Epidermal melanocyte (primary cell): Measurements from ENCODE around the gene ARHGEF10L.

Experiments used
- DNase-seq: peaks from one replicate; pipeline ENCODE4 v3.0.0; 2011; ENCODE audit warnings: low spot score; ENCODE audit not compliant: insufficient read length

The ARHGEF10L gene

GRCh38 chr1:17567582-17567981, 28.1 kb downstream of the ARHGEF10L start:
- DNase-seq = no peak

GRCh38 chr1:17568014-17568900, 28.8 kb downstream of the ARHGEF10L start:
- no peak for DNase-seq

DNA sequence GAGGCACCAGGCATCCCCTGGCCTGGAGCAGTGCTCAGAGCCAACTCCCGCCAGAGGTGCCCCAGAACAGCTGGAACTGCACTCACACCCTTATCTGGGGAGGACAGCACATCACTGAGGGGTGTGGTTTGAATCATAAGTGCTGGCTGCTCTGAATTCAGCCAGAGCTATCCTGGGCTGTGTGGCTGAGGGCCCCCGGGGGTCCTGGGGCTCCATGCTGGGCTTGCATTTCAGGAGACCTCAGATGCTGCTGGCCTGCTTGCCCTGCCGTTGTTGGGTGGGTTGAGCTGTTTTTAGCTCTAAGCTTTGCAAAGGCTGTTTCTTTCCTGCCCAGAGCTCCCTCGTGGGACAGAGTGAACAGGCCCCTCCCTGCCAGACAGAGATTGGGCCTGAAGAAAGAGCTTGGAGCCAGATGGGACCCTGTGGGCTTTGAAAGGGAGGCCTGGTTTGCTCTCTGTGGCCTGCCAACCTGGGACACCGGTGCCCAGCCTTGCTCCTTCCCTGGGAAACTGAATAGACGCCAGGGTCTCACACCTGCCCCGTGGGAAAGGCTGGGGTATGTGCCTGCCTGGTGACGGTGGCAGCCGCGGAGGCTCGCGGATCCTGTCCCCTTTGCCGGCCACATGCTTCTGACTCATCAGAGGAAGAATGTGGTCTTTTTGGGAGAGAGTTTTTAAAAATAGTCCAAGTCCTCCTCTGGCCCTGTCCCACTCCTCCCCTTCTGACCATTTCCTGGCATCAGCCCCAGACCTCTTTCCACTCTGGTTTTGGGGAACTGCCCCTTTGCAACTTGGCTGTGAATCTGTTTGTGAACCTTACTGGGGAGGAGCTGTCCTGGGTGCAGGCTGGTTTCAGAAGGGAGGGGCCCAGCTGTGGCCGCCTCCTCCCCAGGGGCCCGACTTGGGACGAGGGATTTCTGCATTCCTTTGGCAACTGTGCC, 30.0 kb downstream of the ARHGEF10L start:
- DNase-seq = peak; percentile 72

DNA sequence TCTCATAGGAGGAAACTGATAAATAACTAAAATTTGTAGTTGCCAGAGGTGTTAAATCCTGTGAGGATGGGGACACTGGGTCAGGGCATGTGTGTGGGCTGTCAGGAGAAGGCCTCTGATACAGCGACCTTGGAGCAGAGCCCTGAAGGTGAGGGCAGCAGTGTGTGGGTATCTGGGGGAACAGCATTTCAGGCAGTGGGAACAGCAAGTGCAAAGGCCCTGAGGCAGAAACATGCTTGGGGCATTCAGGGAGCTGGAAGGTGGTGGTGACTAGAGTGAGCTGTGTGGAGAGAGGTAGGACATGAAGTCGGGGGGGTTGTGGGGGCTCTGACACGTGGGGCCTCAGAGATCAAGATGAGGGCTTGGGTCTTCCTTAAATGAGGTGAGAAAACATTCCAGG, 30.7 kb downstream of the ARHGEF10L start:
- no peak for DNase-seq

DNA sequence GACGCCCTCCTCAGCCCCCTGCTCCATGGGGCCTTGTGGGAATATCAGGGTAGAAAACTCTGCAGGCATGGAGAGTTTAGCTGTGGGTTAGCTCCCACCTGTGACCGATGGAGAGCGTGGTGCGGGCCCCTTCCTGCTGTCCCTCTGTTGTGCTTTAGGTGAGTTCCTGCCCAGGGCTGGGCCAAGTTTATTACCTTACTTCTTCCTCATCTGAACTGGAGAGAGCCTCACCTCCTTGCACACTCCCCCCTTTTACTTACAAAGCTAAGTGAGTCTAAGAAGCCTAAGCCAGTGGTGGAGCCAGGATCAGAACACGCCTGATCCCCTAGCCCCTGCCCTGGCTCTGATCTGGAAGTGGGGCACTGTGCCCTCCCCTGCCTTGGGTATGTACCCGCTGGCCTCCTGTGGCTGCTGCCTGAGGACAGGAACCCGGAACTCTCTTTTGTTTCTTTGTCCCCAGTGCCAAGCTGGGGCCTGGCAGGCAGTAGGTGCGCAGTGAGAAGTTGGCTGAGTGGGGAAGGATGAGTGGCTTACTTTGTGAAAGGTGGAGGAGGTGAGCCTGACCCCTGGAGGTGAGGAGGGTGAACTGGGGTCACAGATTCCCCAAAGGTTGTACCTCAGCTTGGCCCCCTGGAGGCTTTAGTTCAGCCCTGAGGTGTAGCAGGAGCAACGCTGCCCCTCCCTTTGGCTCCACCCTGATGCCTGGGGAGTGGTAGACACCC, 32.9 kb downstream of the ARHGEF10L start:
- DNase-seq = no peak

GRCh38 chr1:17573518-17574041, 34.1 kb downstream of the ARHGEF10L start:
- DNase-seq = no peak

DNA sequence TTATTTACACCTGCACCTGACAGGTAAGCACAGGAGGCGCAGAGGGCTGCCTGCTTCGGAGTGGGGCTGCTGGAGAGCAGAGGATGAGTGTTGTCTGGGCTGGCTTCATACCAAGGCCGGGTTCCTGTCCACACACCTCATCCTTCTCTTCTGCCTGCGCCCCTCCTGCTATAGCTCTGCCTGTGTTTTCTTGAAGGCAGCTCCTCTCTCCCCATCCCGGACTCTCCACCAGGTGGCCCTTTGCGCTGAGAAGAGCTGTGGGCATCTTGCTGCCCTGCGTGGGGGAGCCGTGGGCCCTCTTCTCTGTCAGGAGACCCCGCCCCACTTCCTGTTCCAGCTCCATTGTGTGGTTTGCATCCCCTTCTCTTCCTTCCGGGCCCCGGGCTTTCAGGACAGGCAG, 35.0 kb downstream of the ARHGEF10L start:
- DNase-seq = no peak

- DNase-seq = no peak
Measured at GRCh38 chr1:17575797-17576518, 36.5 kb downstream of the ARHGEF10L start.

DNA sequence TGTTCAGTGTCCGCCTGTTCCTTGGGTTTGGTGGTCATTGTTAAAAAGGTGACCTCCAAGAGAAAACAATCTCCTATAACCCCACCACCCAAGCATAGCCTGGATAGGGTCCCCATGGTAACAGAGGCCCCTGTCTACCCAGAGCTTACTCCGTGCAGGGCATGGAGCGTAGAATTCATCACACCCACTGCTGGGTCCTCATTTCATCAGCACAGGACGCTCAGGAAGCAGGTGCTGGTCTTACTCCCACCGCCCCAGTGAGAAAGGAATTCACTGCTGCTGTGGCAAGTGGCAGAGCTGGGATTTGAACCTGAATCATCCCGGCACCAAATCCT, 37.0 kb downstream of the ARHGEF10L start:
- DNase-seq = no peak

DNA sequence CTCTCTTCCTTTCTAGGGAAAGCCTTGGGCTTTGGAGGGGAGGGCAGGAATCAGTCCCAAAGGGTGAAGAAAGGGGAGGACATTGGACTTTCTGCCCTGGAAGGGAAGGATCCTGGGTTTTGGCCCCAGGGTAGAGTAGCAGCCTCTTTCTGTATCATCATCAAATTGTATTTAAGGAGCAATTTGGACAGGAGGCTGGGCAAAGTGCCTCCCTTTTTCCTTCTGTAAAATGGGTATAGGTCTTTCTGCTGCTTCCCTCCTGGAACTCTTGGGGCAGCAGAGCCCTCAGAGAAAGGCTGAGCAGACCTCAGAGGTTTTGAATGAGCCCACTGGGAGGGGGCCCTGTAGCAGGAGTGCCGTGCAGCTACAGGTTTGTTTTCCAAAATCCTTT, 38.4 kb downstream of the ARHGEF10L start:
- no peak for DNase-seq

DNA sequence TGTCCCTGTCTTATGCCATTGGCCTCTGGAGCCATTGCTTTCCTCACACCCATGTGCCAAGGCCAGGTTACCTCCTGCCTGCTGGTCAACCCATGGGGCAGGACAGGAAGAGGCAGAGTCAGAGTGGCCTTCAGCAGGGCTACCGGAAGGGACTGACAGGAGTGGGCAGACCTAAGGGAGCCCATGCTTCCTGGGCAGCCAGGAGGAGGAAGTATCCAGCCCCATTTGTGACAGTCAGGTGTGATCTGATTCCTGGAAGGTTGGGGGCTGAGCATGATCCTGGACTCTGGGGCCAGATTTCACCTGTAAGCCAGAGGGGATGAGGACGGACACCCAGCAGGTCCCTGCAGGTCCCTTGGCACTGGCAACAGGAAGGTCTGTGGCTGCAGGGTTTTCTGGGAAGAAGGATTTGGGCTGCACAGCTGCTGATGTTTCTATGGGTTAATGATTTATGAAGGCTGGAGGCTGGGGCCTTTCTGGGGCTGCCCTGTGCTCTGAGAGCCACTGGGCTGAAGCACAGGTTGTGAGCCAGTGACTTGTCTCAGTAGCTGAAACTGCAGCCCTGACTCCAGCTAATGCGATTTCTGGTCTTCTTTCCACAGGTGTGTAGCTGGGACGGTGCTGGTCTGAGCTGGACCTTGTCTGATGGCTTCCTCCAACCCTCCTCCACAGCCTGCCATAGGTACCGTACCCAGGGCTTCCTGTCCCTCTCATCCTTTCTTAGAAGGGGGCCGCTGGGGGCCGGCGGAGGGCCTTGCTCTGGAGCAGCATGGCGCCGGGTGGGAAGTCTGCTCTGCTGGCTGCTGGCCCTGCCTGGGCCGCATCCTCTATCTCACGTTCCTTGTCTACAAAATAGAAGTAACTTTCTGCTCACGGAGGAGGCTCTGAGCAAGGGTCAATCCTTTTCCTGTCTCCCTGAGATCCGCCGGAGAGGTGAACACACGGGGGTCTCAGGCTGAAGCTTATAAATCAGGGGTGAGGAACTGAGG, 40.7 kb downstream of the ARHGEF10L start:
- DNase-seq = no peak

DNA sequence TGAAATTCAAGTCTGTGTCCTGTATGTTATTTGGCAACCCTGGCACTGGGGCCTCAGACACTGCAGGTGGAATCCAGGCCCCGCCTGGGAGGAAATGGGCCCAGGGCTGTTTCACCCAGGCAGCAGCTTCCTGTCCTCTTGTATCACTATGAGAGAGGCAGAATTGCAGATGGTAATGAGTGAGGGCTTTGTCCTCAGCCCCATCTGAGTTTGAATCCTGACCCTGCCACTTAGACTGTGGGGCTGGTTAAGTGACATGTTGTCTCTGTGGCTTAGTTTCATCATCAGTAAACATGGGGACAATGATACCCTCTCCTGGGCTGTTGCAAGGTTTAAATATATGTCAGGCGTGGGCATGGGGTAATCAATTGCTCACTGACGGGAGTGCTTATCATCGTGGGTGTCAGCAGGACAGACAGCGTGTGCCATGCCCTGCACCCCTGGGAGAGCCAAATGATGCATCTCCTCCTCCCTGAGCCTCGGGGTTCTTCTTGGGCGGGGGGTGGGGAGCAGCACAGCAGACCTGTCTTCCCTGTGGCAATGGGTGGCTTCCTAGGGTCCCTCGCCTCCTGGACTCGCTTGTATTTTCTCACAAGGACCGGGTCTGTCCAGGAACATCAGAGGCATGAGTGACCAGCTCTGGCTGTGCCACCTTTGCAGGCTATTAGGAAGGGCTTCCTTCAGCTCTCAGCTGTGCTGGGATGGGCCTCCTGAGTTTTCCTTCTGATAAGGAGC, 42.1 kb downstream of the ARHGEF10L start:
- DNase-seq = no peak

DNA sequence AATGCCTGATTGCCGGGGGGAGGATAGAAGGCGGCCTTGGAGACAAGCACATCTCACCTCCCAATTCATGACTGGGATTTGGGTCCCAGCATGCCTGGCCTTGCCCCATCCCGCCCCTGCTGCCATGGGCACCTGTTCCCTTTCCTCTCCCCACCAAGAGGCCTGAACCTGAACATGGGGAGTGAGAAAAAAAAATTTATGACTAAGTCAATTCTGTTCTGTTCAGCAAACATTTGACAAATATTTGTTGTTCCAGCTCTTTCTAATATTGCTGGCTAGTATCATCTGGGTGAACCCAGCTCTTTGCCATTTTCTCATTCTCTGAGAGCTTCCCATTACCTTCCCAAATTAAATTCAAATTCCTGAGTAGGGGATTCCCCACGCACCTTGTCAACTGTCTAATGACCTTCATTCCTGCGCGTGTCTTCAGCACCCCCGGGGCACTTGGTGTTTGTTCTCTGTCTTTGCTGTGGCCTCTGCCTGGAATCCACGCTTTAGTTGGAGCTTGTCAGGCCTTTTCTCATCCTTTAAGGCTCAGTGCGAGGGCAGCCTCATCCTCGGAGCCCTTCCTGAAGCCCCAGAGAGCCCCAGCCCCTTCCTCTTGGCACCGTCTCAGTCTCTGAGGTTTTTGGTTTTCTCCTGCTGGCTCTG, 42.8 kb downstream of the ARHGEF10L start:
- no peak for DNase-seq

GRCh38 chr1:17584539-17584938, 45.0 kb downstream of the ARHGEF10L start:
- no peak for DNase-seq

DNA sequence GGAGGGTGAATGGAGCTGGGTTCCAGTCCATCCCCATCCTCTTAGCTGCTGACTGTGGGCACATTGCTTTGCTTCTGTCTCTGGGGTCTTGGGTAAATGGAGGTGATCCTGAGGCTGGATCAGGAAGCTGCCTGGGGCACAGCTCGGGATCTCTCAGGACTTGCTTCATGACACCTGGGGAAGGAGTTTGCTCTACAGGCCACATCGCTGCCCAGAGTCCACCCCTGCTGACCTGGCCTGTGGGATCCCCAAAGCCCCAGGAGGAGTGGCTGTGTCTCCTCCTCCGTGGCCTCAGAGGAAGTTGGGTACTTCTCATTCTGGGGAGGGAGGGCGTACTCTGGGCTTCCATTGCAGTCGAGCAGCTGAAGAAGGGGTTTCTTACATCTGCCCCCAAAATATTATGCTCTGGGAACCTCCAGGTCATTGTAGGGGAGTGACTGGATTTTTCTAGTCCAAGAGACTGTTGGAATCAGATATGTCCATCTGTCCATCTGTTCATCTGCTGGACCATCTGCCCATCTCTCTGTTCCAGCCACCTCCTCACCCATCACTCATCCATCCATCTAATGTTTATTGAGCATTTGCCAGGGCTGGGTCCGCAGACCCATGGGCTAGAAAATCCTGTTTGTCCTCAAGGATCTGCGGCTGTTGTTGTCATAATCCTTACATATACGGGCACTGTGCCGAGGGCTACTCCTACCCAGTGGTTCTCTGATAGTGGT, 45.9 kb downstream of the ARHGEF10L start:
- no peak for DNase-seq

- DNase-seq = peak; percentile 93
Measured at GRCh38 chr1:17586172-17586964, 46.9 kb downstream of the ARHGEF10L start.

DNA sequence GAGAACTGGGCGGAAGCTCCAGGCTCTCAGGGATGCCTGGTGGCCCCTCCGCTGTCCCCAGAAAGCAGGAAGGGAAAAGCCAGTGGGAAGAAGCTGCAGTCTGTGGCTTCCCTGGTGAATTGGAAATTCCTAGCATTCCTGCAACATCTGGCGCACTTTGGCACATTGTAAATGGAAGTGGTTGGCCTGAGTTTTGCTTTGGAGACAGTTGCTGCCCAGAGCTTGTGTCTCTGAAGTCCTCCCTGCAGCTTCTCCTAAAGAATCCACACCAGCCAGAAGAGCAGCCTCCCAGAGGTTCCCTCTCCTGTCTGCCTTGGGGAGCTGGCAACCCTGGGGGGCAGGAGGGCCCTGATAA, 48.2 kb downstream of the ARHGEF10L start:
- DNase-seq = peak; percentile 79
